Caki2 (cell line): Measurements from ENCODE around the gene TBC1D9. TPM values are rescaled to one million over a fixed set of nuclear protein-coding genes. Genes with fewer than 3 reads are reported as not detected.

ENCODE experiments used
- DNase-seq: peaks from one replicate; pipeline ENCODE4 v3.0.0-alpha.2; 2015; ENCODE audit warnings: low read depth
- in situ Hi-C: cut with HindIII; loops from 2 replicates; pipeline ENCODE4 v1.10.0; 2016; ENCODE audit warnings: low sequenced_read_pairs, low pct_unique_long_range_greater_than_20kb, mixed read lengths
- total RNA-seq: library from RNA; depleted of rRNA; stranded (reverse); fragments of >200 nt; shearing (Covaris generic); gene quantifications from 2 replicates; pipeline ENCODE4 v1.2.3, GENCODE V29; 2014; ENCODE audit warnings: low replicate concordance

The TBC1D9 gene
- total RNA-seq, 1 experiment from 2014 or later = 22.4 TPM

- in situ Hi-C loops = no loop called here
- no peak for DNase-seq
Observed at GRCh38 chr4:140735317-140735716, 20.9 kb downstream of the TBC1D9 start.

DNA sequence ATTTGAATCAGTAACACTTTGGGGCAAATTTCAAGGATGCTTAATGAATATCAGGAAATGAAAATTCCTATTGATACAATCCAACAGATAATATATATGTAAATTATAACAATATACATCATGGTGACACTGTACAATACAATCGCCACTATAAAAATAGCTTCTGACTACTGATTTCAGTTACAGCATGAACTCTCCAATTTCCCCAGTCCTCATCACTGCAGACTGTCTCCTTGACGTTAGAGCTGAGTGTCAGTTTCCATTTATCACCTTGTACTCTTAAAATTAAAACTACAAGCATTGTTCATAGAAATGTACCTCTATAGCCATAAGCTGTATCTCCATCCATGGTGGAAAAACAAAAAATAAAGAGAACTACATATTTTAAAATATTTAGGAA, 23.4 kb downstream of the TBC1D9 start:
- DNase-seq = no peak
- in situ Hi-C loops = no loop called here

DNA sequence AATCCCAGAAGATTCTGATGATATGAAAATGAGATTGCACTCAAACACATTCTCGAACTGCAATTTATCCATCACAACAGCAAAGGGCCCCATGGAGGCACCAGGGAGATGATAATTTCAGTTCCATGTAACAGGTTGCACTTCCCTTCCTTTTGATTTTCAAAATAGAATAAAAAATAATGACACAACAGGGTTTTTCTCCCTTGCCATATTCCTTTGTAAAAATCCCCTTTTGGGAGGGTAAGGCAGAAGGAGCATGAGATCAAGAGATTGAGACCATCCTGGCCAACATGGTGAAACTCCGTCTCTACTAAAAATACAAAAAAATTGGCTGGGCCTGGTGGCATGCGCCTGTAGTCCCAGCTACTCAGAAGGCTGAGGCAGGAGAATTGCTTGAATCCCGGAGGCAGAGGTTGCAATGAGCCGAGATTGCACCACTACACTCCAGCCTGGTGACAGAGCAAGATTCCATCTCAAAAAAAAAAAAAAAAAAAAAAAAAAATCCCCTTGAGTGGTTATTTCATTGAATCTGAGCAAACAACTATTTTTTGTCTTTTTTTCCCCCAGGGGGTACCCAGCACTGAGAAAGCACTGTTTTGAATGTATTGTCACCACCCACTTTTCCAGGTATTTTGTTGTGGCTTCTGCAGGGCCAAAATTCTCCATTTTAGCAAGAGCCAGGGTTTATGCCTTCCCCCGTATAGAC, 26.7 kb downstream of the TBC1D9 start:
- in situ Hi-C loops = no loop called here
- no peak for DNase-seq

- in situ Hi-C loops = no loop called here
- DNase-seq = peak; percentile 25
Observed at GRCh38 chr4:140726776-140727500, 29.2 kb downstream of the TBC1D9 start.

- DNase-seq = no peak
- in situ Hi-C loops = no loop called here
Observed at GRCh38 chr4:140725556-140725955, 30.6 kb downstream of the TBC1D9 start.

DNA sequence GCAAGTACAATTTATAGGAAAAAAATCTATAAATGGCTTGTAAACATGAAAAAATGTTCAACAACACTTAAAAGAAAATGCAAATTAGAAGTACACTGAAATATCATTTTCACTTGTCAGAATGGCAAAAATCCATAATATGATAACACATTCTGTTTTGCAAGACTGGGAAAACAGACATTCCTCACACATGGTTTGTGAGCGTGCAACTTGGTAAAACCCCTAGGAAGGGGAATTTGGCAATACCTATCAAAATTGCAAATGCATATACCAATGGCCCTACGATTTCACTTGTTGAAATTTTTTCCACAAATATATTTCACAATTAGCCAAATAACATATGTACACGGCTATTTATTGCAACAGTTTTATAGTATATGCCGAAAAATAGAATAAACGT, 31.4 kb downstream of the TBC1D9 start:
- DNase-seq = no peak
- in situ Hi-C loops = no loop called here

GRCh38 chr4:140720387-140721304, 35.5 kb downstream of the TBC1D9 start:
- in situ Hi-C loops = no loop called here
- no peak for DNase-seq

GRCh38 chr4:140719686-140720085, 36.5 kb downstream of the TBC1D9 start:
- in situ Hi-C loops = no loop called here
- no peak for DNase-seq

- DNase-seq = no peak
- in situ Hi-C loops = no loop called here
Observed at GRCh38 chr4:140719022-140719421, 37.2 kb downstream of the TBC1D9 start.

GRCh38 chr4:140718241-140718952, 37.8 kb downstream of the TBC1D9 start:
- DNase-seq = peak; percentile 49
- in situ Hi-C loops = no loop called here

- in situ Hi-C loops = no loop called here
- no peak for DNase-seq
Observed at GRCh38 chr4:140717313-140717712, 38.9 kb downstream of the TBC1D9 start.

GRCh38 chr4:140715119-140715518, 41.1 kb downstream of the TBC1D9 start:
- no peak for DNase-seq
- in situ Hi-C loops = no loop called here

DNA sequence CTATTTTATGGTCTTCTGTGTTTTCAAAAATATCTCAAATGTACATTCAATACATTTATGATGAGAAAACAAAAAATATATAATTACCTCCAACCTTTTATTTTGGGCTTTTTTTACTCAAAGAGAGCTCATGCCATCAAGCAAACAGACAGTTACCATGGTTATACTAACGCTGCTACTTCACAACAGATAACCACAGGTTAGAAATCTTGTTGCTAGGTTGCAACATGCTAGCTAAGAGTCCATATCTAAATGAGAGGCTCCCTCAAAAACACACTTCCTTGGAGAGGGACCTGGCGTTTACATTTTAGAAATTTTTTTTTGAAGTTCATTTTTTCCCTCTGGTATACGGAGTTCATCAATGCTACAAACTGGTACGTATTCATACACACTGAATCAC, 44.3 kb downstream of the TBC1D9 start:
- no peak for DNase-seq
- in situ Hi-C loops = no loop called here

GRCh38 chr4:140710908-140711622, 45.1 kb downstream of the TBC1D9 start:
- no peak for DNase-seq
- in situ Hi-C loops = no loop called here

GRCh38 chr4:140707325-140707724, 48.9 kb downstream of the TBC1D9 start:
- in situ Hi-C loops = no loop called here
- no peak for DNase-seq

- DNase-seq = no peak
- in situ Hi-C loops = no loop called here
Observed at GRCh38 chr4:140706665-140707064, 49.5 kb downstream of the TBC1D9 start.

- in situ Hi-C loops = no loop called here
- no peak for DNase-seq
Observed at GRCh38 chr4:140706276-140706625, 49.9 kb downstream of the TBC1D9 start.
